Gastrocnemius medialis (tissue), 4 donors: ENCODE results near the gene SYNGR1. TPM values are rescaled to one million over a fixed set of nuclear protein-coding genes. Genes with fewer than 3 reads are reported as not detected.

ENCODE experiments used
- ATAC-seq, 2 donors: fragments of 150-250 bp; one replicate each; pipeline ENCODE4 v1.9.1; 2016
- DNase-seq, 2 donors: peaks; one replicate each; pipeline ENCODE4 v3.0.0-alpha.2; 2019
- H3K27ac ChIP-seq, 4 donors: fragments of 200-600 bp; sonication (generic); 1 replicate in 1 of 4; 2 replicates in 3 of 4; pipeline ENCODE4 v1.5.1; 2016 to 2018; ENCODE audit warnings: mild to moderate bottlenecking in 2 of 4, moderate library complexity in 1 of 4
- H3K27me3 ChIP-seq, 3 donors: fragments of 200-600 bp; sonication (generic) in 2 of 3; 1 replicate in 1 of 3; 2 replicates in 2 of 3; pipeline versions ENCODE4 v1.5.1 to v1.6.0; 2016 to 2019; ENCODE audit warnings: mild to moderate bottlenecking in 1 of 3, moderate library complexity in 1 of 3
- H3K36me3 ChIP-seq, 2 donors: fragments of 200-600 bp; sonication (generic) in 1 of 2; one replicate each; pipeline ENCODE4 v1.5.1; 2017 to 2018
- H3K4me1 ChIP-seq, 2 donors: fragments of 200-600 bp; sonication (generic) in 1 of 2; one replicate each; pipeline ENCODE4 v1.5.1; 2016 to 2017; ENCODE audit warnings: mild to moderate bottlenecking in 2 of 2
- H3K4me3 ChIP-seq, 4 donors: fragments of 200-600 bp; sonication (generic) in 3 of 4; 1 replicate in 1 of 4; 2 replicates in 3 of 4; pipeline ENCODE4 v1.5.1; 2016 to 2019; ENCODE audit warnings: mild to moderate bottlenecking in 2 of 4
- H3K9me3 ChIP-seq, 3 donors: fragments of 200-600 bp; sonication (generic) in 2 of 3; 1 replicate in 1 of 3; 2 replicates in 2 of 3; pipeline ENCODE4 v1.5.1; 2016 to 2019
- CTCF ChIP-seq, 5 experiments: fragments of 450-650 bp in 3 of 5; fragments of 200-600 bp in 2 of 5; sonication (generic) in 2 of 5; IDR thresholded peaks in 4 of 5; conservative IDR thresholded peaks in 1 of 5; 1 replicate in 4 of 5; 2 replicates in 1 of 5; pipeline ENCODE4 v1.5.1; 2016 to 2019; ENCODE audit warnings: antibody characterized with exemption in 5 of 5, mild to moderate bottlenecking in 3 of 5, moderate library complexity in 3 of 5
- POLR2A ChIP-seq, 2 donors: fragments of 450-650 bp; IDR thresholded peaks; one replicate each; pipeline ENCODE4 v1.6.1; 2017; ENCODE audit warnings: antibody characterized with exemption in 2 of 2, mild to moderate bottlenecking in 2 of 2, moderate library complexity in 2 of 2
- in situ Hi-C, 4 donors: fragments of 200-750 bp; cut with MboI; loops; one replicate each; pipeline versions ENCODE4 v1.15.0 to v1.8.0; 2017; ENCODE audit warnings: low sequenced_read_pairs in 4 of 4
- intact Hi-C: fragments of 100-400 bp; cut with DNase I; formaldehyde crosslinking; loops from one replicate; pipeline ENCODE4 v1.15.1; 2023; ENCODE audit warnings: low total_unique reads
- total RNA-seq, 4 donors: library from RNA; depleted of rRNA; stranded (reverse); fragments of >200 nt; gene quantifications; one replicate each; pipeline versions ENCODE4 v1.1.0 to v1.2.3, GENCODE V29; 2016

The SYNGR1 gene
- total RNA-seq, 4 donors from 2014 or later = 2.8 to 17.2 (median 9.7) TPM

- in situ Hi-C loops (no loop called here), intact Hi-C loops (no loop called here)
- peaks cover 0 to 51% of the 10 kb centered on the region in 2 donors for H3K36me3 ChIP-seq
- DNase-seq = peak in 1 of 2 donors; percentile 60
- H3K4me1 ChIP-seq = peaks cover 47 to 50% of the 10 kb centered on the region in 2 donors
- no peak overlapping the region for H3K4me3 ChIP-seq
- H3K9me3 ChIP-seq = no peaks in the 10 kb centered on the region
- H3K27ac ChIP-seq = peak overlapping the region; percentile 35 to 79 (median 58)
- no peaks in the 10 kb centered on the region for H3K27me3 ChIP-seq
- ATAC-seq = peak in 1 of 2 donors; percentile 39
- TF ChIP-seq POLR2A (IDR thresholded peaks at IDR 0.05) (no peak), CTCF (IDR thresholded peaks at IDR 0.05 in 4 of 5, conservative IDR thresholded peaks at IDR 0.05 in 1 of 5) (no peak)
Observed at GRCh38 chr22:39416319-39416718, 66.5 kb downstream of the SYNGR1 start.

DNA sequence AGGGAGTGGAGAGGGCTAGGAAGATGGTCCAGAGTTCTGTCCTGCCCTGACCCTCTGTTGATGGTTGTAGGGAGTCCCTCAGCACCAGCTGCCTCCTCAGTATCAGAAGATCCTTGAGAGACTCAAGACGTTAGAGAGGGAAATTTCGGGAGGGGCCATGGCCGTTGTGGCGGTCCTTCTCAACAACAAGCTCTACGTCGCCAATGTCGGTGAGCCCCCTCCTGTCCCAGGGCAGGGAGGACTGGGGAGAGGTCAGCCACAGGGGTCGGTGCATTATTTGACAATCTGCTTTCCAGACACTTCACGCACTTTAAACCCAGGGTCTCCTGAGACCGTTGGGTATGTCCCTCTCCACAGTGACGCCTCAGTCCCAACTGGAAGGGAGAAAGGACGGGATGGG, 67.8 kb downstream of the SYNGR1 start:
- DNase-seq (no peak), ATAC-seq (no peak)
- H3K27ac ChIP-seq = no peak overlapping the region
- H3K4me3 ChIP-seq = no peak overlapping the region
- peaks cover 34 to 37% of the 10 kb centered on the region in 2 donors for H3K4me1 ChIP-seq
- no peaks in the 10 kb centered on the region for H3K9me3 ChIP-seq
- TF ChIP-seq POLR2A (IDR thresholded peaks at IDR 0.05) (no peak), CTCF (IDR thresholded peaks at IDR 0.05 in 4 of 5, conservative IDR thresholded peaks at IDR 0.05 in 1 of 5) (no peak)
- no peaks in the 10 kb centered on the region for H3K27me3 ChIP-seq
- H3K36me3 ChIP-seq = peaks cover 0 to 63% of the 10 kb centered on the region in 2 donors
- in situ Hi-C loops = no loop called here
- intact Hi-C loops = no loop called here

- H3K36me3 ChIP-seq = peaks cover 0 to 70% of the 10 kb centered on the region in 2 donors
- peaks cover 27 to 31% of the 10 kb centered on the region in 2 donors for H3K4me1 ChIP-seq
- no peaks in the 10 kb centered on the region for H3K27me3 ChIP-seq
- H3K4me3 ChIP-seq = no peak overlapping the region
- no peak for DNase-seq
- no peaks in the 10 kb centered on the region for H3K9me3 ChIP-seq
- intact Hi-C loops (no loop called here), in situ Hi-C loops (no loop called here)
- ATAC-seq = no peak
- TF ChIP-seq CTCF (IDR thresholded peaks at IDR 0.05 in 4 of 5, conservative IDR thresholded peaks at IDR 0.05 in 1 of 5) = no peak
- no peak for TF ChIP-seq POLR2A (IDR thresholded peaks at IDR 0.05)
- H3K27ac ChIP-seq = no peak overlapping the region
Observed at GRCh38 chr22:39418696-39419095, 68.9 kb downstream of the SYNGR1 start.

DNA sequence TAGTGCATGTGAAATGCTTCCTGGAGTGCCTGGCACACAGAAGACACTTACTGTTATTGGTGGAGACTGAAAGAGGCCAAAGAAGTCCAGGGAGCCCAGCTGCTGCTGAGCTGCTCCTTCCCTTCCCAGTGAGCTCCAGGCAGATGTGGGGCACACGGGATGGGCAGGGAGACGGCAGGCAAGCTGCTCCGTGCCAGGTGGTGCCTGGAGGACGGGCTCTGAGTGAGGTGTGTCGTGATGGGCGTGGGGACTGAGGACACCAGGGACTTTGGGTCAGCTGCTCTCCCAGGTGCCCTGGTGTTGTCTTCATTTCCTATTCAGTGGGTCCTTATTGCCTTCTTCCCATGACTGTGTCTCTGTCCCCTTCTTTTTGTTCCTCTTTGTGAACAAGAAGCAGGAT, 69.3 kb downstream of the SYNGR1 start:
- Histone ChIP-seq H3K36me3 (peaks cover 0 to 73% of the 10 kb centered on the region in 2 donors), H3K27ac (no peak overlapping the region), H3K9me3 (no peaks in the 10 kb centered on the region), H3K27me3 (no peaks in the 10 kb centered on the region), H3K4me1 (peaks cover 23 to 27% of the 10 kb centered on the region in 2 donors), H3K4me3 (no peak overlapping the region)
- in situ Hi-C loops (no loop called here), intact Hi-C loops (no loop called here)
- no peak for TF ChIP-seq CTCF (IDR thresholded peaks at IDR 0.05 in 4 of 5, conservative IDR thresholded peaks at IDR 0.05 in 1 of 5)
- no peak for TF ChIP-seq POLR2A (IDR thresholded peaks at IDR 0.05)
- DNase-seq (no peak), ATAC-seq (no peak)

- H3K9me3 ChIP-seq = no peaks in the 10 kb centered on the region
- H3K27ac ChIP-seq = no peak overlapping the region
- in situ Hi-C loops (no loop called here), intact Hi-C loops (no loop called here)
- H3K36me3 ChIP-seq = peaks cover 0 to 80% of the 10 kb centered on the region in 2 donors
- DNase-seq (no peak), ATAC-seq (no peak)
- H3K4me1 ChIP-seq = peaks cover 15 to 19% of the 10 kb centered on the region in 2 donors
- H3K27me3 ChIP-seq = no peaks in the 10 kb centered on the region
- no peak overlapping the region for H3K4me3 ChIP-seq
- TF ChIP-seq CTCF (IDR thresholded peaks at IDR 0.05 in 4 of 5, conservative IDR thresholded peaks at IDR 0.05 in 1 of 5) (no peak), POLR2A (IDR thresholded peaks at IDR 0.05) (no peak)
Observed at GRCh38 chr22:39419911-39420310, 70.1 kb downstream of the SYNGR1 start.
